GM11168 (cell line): ENCODE data around the gene HELZ2.

Experiments used
- in situ Hi-C: fragments of 300-500 bp; cut with MboI; formaldehyde crosslinking; loops from one replicate; pipeline ENCODE4 v1.12.0; 2022; ENCODE audit warnings: low sequenced_read_pairs; ENCODE audit not compliant: unreplicated experiment

Gene HELZ2

DNA sequence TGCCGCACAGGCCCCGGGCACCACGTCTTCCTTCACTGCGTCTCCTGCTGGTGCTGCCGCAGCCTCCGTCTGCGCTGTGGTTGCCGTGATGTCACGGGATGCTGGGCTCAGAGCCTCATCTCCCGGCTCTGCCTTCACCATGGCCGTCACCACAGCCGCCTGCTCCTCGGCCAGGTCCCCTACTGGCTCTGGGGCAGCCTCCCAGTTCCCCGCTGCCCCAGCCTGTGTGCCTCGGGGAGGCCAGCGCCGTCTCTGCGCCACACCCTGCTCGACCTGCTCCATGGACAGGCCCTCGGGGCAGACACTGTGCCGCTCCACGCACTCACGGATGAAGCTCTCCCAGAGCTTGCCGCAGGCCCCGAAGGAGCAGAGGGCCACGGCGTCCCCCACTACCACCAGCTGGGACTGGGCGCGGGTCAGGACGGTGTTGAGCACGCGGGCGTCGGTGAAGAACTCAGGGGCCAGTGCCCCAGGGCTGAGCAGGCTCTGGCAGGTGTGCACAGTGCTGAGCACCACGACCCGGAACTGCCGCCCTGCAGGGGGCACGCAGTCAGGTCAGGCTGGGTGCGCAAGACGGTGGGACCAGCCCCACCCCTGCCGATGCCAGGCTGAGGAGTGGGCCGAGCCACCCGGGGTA, 8.2 kb downstream of the HELZ2 start:
- in situ Hi-C loops: no loop called here

DNA sequence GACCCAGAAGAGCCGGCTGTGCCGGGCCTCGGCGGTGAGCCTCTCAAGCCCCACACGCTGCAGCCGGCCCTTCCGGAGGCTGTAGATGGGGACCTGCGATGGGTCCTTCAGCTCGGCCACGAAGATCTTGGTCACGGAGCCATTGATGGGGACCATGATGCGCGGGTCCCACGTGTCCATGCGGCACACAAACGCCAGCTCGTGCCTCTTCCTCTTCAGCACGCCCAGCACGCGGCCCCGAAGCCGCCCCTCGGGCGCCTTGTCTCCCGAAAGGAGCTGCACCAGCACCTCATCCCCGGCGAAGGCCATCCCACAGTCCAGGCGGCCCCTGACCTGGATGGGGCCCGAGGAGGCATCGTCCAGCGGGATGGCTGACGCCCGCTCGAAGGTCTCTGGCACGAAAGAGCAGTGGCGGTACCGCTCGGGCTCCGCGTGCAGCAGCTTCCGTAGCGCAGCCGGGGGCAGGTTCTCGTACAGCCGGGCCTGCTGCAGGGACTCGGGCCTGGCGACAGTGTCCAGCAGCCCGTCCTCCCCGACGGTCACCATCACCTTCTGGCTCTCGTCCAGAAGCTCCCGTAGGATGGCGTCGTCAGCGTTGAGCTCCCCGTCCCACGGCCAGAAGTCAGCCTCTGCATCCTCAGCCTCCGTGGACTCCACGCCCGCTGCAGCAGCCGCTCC, 8.9 kb downstream of the HELZ2 start:
- in situ Hi-C loops: no loop called here

DNA sequence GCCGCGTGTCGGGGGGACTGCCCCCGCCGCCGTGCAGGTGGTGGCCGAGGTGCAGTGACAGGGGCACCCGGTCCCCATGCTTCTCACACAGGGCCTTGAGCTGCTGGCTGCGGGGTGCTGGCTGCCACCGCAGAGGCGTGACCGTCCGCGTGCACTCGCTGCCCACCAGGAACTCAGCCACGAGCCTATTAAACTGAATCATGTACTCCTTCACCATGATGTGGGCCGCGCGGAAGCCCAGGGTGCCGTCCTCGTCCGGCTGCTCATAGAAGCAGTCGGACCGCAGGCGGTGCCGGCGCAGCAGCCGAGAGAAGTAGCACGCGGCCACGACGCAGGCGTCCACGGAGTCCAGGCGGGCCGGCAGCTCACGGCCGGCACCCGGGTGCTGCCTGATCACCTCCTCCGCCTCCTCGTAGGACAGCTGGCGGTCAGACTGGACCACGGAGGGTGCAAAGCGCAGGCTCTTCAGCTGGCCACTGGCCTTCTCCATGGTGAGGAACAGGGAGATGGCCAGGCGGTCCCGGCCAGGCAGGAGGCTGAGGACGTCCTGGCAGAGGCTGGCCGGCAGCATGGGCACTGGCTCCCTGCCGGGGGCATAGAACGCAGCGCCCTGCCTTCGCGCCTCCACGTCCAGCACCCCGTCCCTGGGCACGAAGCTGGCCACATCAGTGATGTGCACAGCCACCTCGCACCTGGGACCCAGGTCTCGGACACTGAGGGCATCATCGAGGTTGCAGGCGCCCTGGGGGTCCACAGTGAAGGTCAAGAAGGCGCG, 9.8 kb downstream of the HELZ2 start:
- in situ Hi-C loops: no loop called here

DNA sequence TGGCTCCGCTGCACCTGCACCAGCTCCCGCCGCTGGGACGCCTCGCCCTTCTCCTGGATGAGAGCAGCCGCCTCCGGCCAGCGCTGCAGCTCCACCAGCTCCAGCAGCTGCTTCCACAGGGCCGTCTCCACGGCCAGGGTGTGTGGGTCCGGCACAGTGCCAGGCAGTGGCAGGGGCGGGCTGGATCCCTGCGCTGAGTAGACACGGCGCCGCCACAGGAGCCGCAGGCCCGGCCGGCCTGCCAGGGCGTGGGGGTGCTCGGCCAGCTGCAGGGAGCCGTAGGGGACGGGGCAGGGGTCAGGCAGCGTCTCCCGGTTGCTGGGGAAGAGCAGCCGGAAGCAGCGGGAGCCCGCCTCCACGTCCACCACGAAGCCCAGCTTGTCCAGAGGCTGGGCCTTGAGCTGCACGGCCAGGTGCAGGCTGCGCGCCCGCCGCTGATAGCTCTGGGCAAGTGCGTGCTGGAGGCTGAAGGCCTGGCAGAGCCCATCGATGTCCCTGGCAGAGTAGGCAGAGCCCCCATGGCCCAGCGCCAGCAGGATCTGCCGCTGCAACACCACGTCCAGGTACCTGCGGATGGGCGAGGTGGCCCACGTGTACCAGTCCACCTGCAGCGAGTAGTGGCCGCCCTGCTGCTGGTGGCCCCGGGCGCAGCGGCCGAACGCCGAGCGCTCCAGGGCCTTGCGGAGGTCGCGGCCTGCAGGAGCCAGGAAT, 10.7 kb downstream of the HELZ2 start:
- in situ Hi-C loops: no loop called here

DNA sequence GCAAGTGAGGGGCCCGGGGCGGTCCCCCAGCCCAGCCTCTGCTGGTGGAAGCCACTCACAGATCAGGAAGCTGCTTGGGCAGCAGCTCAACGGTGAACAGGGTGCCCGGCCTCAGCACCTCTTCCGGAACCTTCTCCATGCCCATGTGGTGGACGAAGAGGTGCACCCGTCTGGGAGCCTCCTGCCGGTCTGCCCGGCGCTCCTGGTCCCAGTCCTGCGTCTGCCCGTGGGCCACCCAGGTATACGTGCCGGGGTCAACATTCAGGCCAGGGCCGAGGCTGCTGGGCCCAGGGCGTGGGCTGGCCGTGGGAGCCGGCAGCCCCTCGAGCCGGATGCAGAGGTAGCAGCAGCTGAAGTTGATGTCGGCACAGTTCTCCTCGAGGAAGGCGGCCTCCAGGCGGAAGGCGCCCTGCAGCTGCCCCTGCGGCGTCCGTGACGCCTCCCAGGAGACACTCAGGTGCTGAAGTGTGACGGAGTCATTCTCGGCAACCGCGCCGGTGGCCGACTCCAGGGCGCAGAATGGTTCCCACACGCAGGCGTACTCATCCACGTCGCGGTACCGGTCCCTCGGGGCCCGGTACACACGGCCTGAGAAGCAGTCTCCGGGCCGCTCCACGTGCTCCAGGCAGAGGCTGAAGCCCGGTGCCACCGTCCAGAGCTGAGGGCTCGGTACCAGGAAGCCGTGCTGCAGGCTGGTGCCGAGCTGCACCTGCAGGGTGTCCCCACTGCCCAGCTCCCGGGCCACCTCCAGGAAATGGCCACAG, 11.4 kb downstream of the HELZ2 start:
- in situ Hi-C loops: no loop called here

DNA sequence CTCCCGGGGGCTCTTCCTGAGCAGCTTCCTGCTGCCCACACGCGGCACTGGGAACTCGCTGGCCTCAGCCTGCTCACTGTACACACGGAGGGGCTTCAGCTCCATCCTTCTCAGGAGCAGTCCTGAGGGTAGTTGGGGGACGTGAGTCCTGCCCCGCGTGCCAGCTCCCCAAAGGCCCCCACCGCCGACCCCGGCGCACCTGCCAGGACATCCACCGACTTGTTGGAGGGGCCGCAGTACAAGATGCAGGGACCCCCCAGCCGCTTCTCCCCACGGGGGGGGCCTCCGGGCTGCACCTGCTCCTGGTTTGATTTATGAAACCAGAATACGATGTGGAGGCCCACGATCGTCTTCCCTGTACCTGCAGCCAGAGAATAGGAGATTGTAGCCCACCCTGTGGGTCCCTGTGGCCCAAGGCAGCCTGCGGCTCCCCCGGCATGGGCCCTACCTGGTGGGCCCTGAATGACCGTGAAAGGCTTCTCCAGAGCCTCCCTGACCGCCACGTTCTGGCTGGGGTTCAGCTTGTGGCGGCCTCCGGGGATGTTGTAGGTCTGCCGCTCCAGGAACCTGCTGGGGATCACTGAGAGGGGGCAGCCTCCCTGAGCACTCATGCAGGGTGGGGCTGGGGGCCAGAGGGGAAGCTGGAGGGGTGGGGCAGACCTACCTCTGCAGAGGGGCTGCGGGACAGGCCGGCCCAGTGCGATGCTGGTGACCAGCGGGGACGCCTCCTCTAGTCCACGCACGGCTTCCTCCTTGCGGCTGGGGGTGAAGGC, 12.2 kb downstream of the HELZ2 start:
- in situ Hi-C loops: no loop called here

DNA sequence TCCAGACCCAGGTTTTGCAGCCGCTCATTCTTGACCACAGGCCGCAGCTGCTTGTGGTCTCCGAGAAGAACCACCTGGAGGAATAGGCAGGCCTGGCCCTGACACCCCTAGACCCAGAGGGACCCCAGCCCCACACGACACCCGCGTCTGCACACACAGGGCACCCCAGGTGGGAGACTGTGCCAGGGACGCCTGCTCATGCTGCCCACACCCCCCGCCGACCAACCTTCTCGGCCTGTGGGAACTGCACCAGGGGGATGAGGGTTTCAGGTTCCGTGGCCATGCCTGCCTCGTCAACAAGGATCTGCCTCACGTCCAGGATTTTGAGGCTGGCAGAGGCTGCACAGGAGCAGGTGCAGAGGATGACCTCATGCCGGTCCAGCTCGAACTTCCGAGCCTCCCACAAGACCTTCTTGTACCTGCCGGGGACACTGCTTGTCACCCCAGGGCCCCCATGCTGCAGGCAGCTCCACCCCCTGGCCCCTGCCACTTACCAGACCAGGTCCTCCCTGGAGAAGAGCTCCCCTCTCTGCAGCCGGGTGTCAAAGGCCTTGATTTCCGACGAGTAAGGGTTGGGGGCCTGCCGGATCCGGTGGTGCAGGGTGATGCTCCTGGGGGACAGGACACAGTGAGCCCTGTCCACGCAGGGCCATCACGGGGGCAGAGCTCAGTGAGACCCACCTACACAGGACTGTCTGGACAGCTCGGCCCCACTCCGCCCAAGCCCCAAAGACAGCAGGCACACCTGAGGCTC, 13.0 kb downstream of the HELZ2 start:
- in situ Hi-C loops: no loop called here

DNA sequence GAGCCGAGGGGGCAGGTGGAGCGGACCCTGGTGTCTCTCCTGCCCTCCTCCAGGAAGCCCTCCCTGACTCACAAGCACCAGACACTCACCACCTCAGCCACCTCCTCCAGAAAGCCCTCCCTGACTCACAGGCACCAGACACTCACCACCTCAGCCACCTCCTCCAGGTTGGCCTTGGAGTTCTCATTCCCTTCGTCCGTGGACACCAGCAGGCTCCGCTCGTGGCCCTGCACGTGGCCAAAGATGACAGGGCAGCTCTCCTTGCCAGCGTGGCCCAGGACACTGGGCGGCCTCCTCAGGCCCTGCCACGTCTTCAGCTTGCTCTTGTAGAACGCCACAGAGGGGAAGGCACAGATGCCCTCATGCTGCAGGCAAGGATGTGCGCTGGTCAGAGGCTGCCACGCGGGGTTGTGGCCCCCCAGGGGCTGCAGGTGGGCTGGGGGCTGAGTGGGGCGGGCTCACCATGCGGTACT, 13.7 kb downstream of the HELZ2 start:
- in situ Hi-C loops: no loop called here

DNA sequence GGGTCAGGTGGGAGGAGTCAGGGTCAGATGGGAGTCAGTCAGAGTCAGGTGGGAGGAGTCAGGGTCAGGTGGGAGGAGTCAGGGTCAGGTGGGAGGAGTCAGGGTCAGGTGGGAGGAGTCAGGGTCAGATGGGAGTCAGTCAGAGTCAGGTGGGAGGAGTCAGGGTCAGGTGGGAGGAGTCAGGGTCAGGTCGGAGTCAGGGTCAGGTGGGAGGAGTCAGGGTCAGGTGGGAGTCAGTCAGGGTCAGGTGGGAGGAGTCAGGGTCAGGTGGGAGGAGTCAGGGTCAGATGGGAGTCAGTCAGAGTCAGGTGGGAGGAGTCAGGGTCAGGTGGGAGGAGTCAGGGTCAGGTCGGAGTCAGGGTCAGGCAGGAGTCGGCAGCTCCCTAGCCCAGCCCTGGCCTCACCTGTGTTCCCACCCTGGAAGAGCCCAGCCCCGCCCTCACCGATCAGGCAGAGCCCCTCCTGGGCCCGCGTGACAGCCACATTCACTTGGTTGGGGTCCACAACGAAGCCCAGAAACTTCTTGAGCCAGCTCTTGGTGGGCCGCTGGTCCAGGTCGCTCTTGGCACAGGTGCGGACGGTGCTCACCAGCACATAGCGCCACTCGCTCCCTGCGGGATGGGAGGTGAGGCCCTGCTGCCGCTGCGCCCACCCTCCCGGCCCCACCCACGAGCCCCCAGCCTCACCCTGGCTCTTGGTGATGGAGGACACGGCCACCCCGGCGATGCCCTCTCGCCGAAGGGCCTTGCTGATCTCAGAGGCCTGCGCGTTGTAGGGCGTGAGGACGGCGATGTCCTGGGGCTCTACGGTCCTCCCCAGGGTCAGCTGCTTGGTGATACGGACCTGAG, 14.3 kb downstream of the HELZ2 start:
- in situ Hi-C loops: loop anchor here (10.0 kb wide), 1 partner anchor 295 kb away; no protein-coding TSS in a partner anchor

DNA sequence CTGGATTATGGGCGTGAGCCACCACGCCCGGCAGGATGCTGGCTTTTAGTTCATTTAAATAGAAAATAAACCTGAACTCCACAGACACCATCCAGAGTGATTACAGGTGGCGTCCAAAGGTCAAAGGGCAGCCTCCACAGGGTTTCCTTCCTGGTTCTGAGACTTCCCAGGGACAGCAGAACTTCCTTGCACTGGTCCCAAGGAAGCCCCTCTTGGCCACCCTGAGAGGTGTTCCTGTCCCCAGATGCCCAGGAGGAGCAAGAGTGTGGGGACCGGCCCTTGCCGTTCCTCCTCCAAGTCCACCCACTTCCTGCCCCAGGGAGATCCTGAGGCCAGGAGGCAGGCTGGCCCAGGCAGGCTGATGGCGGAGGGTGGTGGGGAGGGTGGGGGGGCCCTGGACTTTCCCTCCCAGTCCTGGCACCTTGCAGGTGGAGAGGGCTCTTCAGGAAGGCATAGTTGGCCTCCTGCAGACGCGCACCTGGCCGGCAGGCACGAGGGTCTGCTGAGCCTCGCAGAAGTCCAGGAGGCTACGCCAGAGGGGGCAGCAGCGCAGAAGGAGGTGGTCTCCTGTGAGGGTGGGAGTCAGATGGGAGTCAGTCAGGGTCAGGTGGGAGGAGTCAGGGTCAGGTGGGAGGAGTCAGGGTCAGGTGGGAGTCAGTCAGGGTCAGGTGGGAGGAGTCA, 15.1 kb downstream of the HELZ2 start:
- in situ Hi-C loops: loop anchor here (10.0 kb wide), 1 partner anchor 296 kb away; no protein-coding TSS in a partner anchor

DNA sequence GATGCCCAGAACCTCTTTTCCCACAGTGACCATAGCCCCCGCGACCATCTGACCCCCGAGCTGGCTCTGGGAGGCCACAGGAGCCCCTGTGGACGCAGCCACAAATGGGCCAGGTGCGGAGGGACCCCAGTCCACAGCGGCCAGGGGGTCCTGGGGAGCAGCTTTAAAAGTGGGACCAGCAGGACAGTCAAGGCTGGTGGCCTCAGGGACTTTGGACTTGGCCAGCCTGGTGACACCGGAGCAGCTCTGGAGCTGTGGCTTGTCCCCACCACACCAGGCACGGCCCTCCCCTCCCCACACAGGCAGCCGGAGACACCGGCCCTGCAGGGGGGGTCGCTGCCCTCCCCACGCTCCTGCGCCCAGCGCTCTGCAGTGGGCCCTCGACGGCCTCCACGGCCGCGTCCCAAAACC, 16.6 kb downstream of the HELZ2 start:
- in situ Hi-C loops: loop anchor here (10.0 kb wide), 1 partner anchor 297 kb away; no protein-coding TSS in a partner anchor

DNA sequence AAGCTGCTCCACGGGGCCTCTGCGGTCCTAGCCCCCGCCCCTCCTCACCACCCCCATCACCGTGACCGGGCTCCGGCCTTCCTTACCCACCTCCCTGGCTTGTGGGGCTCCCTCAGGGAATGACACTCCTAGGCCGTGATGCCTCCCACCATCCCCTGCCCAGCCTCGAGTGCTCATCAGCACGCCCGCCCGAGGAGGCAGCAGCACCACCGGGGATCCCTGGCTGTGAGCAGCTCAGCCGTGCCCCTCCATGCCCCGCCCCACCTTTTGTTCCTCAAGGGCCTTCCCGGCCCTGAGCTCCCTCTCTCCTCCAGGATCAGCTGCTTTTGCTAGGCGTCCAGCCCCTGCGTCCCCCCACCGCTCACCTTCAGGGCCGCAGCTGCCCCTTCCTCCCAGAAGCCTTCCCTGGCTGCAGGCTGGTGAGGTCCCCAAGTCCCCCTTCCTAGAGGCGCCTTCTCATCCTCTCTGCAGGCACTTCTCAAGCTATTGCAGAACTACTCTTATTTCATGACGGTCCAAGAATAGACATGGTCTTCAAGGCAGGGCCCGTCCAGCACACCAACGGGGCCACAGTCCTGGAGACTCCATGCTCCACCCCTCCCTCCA, 17.1 kb downstream of the HELZ2 start:
- in situ Hi-C loops: loop anchor here (10.0 kb wide), 1 partner anchor 298 kb away; no protein-coding TSS in a partner anchor

DNA sequence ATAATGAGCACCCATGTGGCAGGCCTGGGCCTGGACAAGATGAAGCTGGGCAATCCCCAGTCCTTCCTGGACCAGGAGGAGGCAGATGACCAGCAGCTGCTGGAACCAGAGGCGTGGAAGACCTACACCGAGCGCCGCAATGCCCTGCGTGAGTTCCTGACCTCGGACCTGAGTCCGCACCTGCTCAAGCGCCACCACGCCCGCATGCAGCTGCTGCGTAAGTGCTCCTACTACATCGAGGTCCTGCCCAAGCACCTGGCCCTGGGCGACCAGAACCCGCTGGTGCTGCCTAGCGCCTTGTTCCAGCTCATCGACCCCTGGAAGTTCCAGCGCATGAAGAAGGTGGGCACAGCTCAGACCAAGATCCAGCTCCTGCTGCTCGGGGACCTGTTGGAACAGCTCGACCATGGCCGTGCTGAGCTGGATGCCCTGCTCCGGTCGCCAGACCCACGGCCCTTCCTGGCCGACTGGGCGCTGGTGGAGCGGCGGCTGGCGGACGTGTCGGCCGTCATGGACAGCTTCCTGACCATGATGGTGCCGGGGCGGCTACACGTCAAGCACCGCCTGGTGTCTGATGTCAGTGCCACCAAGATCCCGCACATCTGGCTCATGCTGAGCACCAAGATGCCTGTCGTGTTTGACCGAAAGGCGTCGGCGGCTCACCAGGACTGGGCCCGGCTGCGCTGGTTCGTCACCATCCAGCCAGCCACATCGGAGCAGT, 18.2 kb downstream of the HELZ2 start:
- in situ Hi-C loops: loop anchor here (10.0 kb wide), 1 partner anchor 299 kb away; no protein-coding TSS in a partner anchor

DNA sequence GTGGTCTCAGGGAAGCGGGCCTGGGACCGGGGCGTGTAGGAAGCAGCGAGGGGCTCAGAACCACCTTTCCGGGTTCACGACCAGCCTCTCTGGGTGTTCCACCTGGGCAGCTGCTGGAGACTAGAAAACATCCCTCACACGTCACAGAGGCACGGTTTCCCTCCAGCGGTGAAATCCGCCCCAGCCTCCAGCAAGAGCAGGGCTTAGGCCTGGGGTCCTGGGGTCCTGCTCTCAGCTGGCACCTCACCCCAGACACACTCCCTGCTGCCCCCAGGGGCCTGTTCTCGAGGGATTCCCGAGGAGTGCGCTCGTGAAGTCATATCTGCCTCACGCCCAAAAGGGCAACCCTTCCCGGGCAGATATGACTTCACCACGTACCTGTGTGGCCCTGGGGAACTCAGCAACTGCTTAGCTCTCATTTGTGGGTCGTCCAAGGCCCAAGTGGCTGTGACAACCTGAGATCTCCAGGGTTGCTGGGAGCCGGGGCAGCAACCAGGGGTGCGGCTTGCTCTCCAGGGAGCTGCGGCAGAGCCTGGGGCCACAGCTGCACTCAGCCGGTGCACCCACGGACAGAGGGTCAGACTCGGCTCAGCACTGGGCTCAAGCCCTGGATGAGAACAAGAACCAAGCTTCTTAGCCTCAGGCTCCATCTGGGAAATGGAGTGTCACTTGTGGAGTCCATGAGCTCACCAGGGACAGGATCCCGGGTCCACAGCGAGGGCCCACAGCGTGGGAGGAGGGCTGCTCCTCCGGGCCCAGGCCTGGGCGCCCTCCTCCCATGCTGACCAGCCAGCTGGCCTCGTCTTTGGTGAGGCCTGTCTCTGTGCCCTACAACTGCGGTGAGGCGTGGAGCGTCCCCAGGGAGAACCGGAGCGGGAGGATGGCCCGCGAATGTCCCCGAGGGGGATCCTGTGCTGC, 19.4 kb downstream of the HELZ2 start:
- in situ Hi-C loops: loop anchor here (10.0 kb wide), 1 partner anchor 300 kb away; no protein-coding TSS in a partner anchor

DNA sequence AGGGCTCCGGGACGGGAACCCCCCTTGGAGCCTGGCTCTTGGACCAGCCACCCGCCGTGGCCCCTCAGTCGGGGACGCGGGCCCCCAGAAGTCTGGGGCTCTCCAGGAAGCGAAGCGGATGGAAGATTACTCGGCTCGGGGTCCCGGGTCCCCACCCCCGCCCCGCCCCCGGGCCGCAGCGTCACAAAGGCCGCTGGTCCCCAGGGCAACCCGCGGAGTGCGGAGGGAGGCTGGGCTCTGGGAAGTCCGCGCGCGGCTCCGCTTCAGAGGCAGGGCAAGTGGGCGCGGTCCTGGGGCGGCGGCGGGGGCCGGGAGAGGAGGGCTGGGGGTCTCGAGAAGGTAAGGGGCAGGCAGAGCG, 20.1 kb downstream of the HELZ2 start, which contains the start of gene FNDC11:
TSS of gene FNDC11 (plus strand) at position 227 of the 358 bp plus-strand sequence. CDS start 1,505 bp downstream, outside the sequence.
- in situ Hi-C loops: loop anchor here (10.0 kb wide), 1 partner anchor 301 kb away; no protein-coding TSS in a partner anchor
